GM19395 (cell line): Measurements from ENCODE around the gene ELP5.
A peak's percentile ranks its signal among the peaks of the same experiment; 100 is the strongest.

ENCODE experiments used
- ATAC-seq: cut with Tn5 transposase; IDR thresholded peaks from one replicate; pipeline ENCODE4 v1.9.1; 2021; ENCODE audit warnings: mild to moderate bottlenecking, moderate library complexity; ENCODE audit not compliant: unreplicated experiment

The ELP5 gene

DNA sequence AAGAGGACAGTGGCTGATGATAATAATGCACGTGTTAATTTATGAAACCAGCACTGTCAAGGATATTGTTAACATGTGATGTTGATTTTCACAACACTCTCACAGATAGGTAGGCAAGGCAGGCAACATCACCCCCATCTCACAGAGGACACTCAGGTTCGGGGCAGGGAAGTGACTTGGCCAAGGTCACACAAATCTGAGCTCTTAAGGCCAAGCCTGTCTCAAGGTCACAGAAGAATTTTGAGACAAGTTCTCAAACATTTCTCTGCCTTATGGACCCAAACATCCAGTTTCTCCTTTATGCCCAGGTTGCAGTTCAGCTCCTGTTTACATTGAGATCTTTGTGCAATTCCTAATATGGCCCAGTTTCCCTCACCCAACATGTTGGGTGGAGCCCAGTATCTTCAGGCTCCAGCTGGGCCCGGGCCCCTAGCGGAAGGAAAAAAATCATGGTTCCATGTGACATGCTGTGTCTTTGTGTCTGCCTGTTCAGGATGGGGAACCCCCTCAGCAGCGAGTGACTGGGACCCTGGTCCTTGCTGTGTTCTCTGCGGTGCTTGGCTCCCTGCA, 30.8 kb downstream of the ELP5 start:
- ATAC-seq, result no peak

- no peak for ATAC-seq
These were observed 31.6 kb downstream of the ELP5 start for GRCh38 chr17:7283471-7284216.

- no peak for ATAC-seq
These were observed 32.9 kb downstream of the ELP5 start for GRCh38 chr17:7284911-7285310.

GRCh38 chr17:7285679-7286078, 33.7 kb downstream of the ELP5 start:
- ATAC-seq, result no peak

GRCh38 chr17:7289256-7290032, 37.4 kb downstream of the ELP5 start:
- no peak for ATAC-seq

GRCh38 chr17:7290166-7290565, 38.2 kb downstream of the ELP5 start:
- ATAC-seq, result no peak

- ATAC-seq, result no peak
These were observed 38.7 kb downstream of the ELP5 start for GRCh38 chr17:7290685-7291084.

DNA sequence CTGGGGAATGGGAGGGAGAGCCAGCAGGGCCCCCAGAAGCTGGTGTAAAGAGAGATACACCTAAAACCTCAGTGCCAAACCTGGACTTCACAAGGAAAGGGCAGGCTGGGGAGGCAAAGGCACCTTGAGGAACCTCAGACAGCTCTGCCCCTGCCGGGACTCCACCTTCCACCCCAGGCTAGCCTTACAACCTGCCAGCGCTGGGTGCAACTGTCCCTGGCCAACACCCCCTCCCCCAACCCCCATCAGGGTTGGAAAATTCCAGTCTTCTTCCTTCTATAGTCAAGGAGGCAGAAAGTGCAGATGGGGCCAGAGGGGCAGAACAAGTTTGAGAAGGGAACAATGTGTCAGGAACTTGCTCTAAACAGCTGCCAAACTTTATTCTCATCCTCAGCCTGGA, 40.2 kb downstream of the ELP5 start:
- ATAC-seq, result no peak

DNA sequence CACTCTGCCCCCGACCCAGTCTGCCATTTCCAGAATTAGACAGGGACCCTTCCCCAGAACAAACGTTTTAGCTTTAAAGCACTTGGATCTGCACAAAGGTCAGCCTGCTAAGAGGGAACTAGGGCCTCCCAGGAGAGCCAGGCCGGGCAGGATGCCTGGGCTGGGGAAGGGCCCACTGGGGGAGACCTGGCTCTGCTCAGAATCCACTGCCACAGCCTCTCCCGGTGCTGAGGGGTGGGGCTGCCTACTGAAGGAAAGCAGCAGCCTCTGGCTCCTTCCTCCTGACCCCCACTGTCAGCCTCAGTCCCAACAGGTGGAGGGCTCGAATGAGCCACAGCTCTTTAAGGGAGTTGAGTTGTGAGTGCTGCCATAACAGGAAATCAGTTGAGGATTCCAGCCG, 40.7 kb downstream of the ELP5 start:
- ATAC-seq, result no peak

DNA sequence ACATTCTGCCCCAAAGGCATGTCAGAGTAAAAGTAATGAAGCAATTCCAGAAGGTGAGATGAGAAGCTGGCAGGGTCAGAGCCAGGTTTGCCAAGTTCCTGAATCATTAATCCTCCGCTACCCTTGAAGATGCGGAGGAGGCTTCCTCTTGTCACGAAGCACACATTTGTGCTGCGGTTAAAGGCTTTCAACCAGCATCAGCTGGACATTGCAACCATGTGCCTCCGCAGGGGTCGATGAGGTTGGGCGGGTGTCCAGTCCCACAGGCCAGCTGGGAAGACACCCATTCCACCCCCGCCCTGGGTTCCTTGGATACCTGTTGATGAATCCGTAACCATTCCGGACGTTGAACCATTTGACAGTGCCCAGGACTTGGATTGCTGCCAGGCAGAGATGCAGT, 41.1 kb downstream of the ELP5 start:
- ATAC-seq, result no peak

DNA sequence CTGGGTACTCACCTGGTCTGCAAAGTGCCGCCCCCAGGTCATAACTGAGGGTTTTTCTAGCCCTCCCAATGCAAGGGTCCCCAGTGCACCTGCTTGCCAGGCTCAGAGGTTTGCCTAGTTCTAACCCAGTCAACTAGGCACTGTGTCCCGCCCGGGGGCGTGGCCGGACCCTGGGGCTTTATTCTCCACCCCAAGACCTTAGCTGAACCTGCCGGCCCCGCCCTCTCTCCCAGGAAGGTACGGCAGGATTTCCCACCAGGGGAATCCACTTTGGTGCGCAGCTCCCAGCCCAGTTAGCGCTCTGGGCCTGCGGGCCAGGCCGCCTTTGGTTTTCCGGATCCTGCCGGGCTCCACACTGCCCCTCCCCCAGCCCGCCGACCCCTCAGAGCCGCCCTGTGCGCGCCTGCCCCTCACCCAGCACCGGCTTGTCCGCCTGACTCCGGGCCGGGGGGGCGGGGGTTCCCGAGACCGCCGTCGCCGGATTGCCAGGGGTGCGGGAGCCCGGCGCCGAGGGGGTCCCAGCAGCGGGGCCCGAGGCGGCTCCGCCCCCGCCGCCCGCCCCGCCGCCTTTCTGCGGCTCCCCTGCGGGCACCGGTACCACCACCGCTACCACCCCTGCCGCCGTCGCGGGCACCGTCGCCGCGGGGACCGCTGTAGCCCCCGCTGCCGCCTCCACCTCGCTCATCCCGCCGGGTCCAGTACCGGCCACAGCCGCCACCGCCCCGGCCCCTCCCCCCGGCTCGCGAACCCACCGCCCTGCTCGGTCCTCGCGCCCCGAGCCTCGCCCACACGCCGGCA, 42.0 kb downstream of the ELP5 start:
- ATAC-seq, result no peak

- ATAC-seq, result no peak
These were observed 42.7 kb downstream of the ELP5 start, which contains the start of gene YBX2 for GRCh38 chr17:7294614-7295153. TSS of gene YBX2 (minus strand) at chr17:7294639. CDS start at chr17:7294500, 139 bp downstream.

DNA sequence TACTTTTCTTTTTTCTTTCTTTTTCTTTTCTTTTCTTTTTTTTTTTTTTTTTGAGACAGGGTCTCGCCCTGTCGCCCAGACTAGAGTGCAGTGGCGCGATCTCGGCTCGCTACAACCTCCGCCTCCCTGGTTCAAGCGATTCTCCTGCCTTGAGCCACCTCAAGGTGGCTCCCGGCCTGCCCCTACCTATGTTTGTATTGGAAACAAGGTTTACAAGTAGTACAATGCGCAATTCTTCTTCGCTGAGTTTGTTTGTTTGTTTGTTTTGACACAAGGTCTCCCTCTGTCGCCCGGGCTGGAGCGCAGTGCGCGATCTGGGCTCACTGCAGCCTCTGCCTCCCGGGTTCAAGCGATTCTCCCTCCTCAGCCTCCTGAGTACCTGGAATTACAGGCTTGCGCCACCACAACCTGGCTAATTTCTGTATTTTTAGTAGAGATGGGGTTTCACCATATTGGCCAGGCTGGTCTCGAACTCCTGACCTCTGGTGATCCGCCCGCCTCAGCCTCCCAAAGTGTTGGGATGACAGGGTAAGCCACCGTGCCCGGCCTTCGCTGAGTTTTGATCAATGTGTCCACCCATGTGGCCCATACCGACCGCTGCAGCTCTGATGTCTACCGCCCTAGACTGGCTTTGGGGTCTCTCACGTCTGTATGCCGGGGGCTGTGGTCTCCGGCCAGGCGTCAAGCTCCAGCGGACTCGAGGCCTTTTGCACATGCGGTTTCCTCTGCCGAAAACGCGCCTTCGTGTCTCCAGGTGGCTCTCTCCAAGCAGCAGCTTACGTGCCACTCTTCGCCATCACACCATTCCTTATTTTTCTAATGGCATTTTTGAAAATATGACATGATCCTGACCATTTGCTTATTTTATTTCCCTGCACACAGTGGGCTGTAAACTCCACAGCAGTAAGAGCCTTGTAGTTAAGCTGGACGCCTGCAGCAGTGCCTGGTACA, 43.5 kb downstream of the ELP5 start:
- no peak for ATAC-seq

- no peak for ATAC-seq
These were observed 44.3 kb downstream of the ELP5 start for GRCh38 chr17:7296189-7296861.

DNA sequence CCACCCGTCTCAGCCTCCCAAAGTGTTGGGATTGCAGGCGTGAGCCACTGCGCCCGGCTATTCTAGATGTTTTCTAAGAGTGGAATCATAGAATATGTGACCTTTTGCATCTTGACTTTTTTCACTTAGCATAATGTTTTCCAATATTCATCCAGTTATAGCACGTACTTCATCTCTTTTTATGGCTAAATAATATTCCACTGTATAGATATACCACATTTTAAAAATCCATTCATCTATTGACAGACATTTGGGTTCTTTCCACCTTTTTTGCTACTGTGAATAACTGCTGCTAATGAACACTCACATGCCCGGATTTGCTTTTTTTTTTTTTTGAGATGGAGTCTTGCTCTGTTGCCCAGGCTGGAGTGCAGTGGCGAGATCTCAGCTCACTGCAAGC, 52.2 kb downstream of the ELP5 start:
- ATAC-seq, result no peak

DNA sequence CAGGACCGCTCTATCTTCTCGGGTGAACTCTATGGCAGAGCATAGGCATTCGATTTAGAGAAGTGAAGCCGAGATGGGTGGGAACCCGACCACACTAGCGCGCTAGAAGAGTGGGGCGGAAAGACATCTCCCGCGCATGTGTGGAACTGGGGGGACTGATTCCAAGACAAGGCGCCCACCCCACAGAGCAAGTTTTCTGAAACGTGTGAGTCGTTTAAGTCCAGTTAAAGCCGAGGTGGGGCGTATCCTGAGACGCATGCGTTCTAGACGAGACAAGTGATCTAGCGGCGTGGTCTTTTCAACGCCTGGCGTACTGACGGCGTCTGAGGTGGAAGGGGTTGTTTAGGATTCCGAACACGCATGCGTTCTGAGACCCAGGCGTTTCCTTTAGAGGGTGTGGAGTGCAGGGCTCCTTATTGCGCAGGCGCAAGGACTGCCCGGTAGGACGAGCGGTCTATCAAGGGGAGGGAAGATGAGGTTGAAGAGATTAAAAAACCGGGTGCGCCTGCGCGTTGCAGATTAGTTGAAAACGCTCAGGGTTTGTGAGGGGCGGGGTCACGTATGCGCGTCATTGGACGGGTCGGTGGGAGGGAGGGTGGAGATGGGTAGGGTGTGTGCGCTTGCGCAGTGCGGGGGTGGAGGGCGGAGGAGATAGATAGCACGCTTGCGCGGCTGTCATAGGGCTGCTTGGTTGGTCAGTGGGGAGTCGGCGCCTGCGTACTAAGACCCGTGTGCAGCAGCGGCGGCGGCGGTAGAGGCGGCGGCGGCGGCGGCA, 55.1 kb downstream of the ELP5 start, which contains the start of gene EIF5A:
Gene EIF5A (plus strand): TSS at position 718 of the 775 bp plus-strand sequence. CDS start 2,008 bp downstream, outside the sequence.
- ATAC-seq, result peak; percentile 72

DNA sequence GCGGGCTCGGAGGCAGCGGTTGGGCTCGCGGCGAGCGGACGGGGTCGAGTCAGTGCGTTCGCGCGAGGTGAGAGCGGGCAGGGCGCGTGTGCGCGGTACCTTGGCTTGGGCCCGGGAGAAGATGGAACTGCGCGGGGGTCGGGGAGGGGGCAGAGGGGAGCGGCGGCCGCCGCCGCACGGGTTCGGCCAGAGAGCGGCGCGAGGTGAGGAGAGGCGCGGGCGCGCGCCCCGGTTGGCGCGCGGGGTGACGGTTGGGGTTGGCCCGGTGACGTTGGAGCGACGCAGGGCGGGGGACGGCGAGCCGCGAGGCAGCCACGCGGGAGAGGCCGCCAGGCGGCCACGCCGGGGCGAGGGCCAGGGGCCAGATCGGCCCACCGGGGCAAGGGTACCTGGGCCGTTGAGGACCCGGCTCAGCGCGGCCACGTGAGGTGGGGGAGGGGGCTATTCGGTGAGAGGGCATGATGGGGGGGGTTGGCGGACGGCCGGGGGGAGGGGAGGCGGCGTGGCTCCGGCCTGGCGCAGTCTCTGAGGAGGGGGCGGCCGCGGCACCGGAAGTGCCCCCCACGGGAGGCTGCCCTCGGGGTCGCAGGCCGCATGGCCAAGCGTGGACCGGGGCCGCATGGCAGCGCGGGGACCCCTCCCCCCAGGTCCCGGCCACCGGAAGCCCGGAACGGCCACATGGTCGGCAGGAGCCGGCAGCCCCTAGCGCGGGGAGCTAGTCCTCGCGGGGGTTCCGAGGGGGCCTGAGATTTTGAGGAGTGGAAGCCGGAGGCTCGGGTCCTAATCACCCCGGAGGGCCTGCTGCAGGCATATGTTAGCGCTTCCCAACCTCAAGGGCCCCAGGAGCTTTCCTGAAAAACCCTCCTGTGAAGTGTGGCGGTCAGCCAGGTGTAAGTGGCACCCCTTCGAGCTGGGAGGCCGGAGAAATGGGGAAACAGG, 55.9 kb downstream of the ELP5 start:
- no peak for ATAC-seq
